Limb (tissue), 2 donors: ENCODE results near the gene MTA3.

ENCODE experiments used
- DNase-seq, 2 donors: peaks; one replicate each; pipeline ENCODE4 v3.0.0-alpha.2; 2016; ENCODE audit errors: extremely low spot score in 2 of 2

Gene MTA3

GRCh38 chr2:42659609-42660008 is 91.2 kb downstream of the MTA3 start:
- no peak for DNase-seq

GRCh38 chr2:42663106-42663780 is 94.8 kb downstream of the MTA3 start:
- DNase-seq = peak; percentile 77 to 79

DNA sequence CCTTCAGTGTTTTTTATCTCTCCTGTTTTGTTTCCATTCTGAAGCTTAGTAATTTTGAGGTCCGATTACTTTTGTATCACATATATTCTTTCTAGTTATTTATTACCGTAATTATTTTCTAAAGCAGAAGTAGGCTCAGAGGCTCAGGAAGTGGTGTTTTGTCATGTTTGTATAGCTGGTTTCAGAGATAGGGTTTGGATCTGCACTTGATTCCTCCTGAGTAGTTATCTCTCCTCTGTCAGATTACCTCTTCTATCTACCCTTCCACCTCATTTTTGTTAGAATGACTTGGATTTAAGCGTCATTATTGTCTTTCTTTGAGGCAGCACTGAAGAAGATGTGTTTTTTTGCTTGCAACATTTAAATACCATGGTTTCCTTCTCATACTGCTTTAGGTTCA is 95.4 kb downstream of the MTA3 start:
- DNase-seq = no peak

- no peak for DNase-seq
Measured at GRCh38 chr2:42673989-42674579, 105.7 kb downstream of the MTA3 start.

DNA sequence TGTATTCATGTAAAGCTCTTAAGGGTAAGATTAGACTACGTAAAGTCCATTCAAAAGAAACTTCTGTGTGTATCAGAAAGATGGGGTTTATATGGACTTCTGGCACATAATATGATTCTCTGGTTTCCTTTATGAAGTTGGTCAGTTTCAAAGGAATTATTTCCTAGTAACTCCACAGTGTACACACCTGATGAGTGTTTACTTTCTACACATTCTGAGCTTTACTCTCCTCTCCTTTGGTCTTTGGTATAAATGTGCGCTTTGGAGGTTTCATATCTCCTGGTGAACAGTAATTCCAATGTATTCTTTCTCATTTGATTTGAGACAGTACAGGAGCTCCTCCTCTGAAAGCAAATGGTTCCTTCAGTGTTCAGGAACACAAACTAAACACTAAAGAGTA is 107.4 kb downstream of the MTA3 start:
- no peak for DNase-seq

GRCh38 chr2:42685303-42685702 is 116.9 kb downstream of the MTA3 start:
- DNase-seq = no peak

- no peak for DNase-seq
Measured at GRCh38 chr2:42693013-42693615, 124.7 kb downstream of the MTA3 start.

DNA sequence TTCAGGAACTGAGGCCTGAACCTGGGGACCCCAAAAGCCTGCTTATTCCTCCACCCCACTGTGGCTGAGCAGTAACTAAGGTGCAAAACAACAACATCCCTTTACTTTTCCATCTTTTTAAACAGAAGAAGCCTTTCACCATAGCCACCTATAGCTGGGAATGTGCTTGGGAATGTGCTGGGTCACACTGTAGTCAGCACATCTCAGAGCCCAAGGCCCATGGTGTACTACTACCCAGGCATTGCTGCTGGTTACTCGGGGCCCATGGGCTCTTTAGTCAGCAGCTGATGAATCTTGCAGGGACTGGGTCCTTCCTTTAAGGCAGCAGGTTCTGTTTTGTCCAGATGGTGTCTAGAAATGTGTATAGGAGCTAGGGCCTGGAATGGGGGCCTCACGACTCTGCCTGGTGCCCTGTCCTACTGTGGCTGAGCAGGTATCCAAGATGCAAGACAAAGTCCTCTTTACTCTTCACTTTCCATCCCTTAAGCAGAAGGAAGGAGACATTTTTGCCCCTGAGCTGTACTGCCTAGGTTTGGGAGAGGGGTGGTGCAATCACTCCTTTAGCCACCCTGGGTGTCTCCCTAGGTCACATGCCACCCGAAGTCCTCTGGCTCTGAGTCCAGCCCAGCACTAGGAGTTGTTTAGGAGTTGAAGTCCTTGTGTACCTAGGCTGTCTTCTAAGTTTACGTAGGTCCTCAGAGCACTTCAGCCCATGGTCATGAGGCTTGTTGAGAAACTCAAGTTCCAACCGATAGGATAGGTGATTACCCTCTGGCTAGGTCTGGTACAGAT is 125.5 kb downstream of the MTA3 start:
- DNase-seq = no peak

DNA sequence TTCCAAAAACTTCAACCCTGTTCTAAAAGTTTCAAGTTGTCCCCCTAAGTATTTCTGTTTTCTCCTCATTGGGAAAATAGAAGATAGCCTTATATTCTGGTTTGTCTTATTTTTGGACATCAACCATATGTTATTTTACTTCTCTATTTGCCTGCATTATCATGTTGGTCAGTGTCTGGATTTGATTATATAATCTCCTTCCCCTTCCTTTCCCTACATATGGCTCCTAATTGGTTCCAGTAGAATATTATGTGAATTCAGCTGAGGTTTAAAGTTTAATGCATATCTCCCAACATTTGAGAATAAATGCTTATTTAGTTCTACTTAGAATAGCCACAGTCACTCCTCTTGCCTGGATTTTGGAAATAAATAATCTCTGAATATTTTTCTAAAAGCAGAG is 128.6 kb downstream of the MTA3 start:
- DNase-seq = no peak

GRCh38 chr2:42698940-42699339 is 130.5 kb downstream of the MTA3 start:
- DNase-seq = no peak

DNA sequence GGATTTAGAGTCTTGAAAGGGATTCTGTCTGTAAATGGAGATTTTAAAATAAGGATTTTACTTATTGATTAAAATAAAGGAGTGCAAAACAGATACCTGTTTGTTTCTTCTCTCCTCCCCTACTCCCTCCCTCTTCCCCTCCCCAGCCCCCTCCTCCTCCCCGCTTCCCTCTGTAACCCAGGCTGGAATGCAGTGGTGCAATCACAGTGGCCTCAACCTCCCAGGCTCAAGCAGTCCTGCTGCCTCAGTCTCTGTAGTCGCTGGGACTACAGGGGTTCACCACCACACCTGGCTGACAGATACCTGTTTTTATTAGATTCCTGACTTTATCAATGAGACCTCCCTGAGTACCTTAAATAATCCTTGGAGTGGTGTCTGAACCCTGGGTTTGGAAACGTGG is 138.4 kb downstream of the MTA3 start:
- DNase-seq = no peak

DNA sequence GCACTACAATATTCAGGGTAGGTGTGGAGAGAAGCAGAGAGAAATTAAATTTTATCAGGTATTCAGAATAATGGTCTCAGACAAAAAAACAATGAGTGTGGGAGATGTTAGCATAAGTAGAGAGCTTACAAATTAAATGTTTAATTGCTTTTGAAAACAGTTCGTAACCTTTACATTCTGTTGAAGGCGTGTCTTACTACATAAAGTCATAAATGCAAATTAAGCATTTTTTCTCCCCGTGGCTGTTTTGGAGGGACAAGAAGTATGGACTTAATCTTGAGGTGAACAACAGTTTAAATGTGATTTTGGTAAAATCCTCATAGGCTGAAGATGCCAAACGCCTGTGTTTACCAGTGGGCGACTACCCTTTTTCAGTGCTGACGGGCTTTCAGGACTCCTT is 139.7 kb downstream of the MTA3 start:
- no peak for DNase-seq

- DNase-seq = no peak
Measured at GRCh38 chr2:42711896-42712295, 143.5 kb downstream of the MTA3 start.

DNA sequence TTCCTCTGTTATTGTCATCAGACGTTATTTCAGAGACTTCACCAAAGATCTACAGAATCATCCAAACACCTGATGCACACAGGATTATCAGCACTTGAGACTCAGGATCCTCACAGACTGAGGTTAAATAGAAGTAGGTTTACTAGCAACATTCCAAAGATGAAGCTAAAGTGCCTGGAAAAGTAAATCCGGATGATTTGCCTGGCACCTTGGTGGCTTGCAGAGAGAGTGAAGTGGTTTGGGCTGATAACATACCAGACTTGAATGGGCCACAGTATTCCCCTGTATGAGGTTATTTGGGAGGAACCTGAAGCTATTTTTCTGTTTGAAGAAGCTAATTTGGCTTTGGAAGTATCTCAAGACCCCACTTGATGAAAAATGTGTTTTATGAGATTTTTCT is 144.5 kb downstream of the MTA3 start:
- DNase-seq = no peak

DNA sequence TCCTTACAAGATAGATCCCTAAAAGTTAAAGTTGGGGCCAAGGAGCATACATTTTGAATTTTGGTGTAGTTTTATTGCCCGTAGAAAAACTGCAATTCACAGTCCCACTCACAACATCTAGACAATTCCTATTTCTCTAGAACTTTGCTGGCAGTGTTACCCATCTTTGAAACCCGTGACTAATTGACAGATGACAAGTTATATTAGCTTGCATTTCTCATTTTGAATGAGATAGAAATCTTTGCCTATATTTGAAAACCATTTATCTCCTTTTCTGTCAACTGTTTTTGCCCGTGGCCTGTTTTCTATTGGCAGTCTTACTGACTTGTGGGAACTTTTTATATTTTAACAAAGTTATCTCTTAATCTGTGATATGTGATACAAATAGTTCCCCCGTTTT is 145.5 kb downstream of the MTA3 start:
- DNase-seq = no peak

DNA sequence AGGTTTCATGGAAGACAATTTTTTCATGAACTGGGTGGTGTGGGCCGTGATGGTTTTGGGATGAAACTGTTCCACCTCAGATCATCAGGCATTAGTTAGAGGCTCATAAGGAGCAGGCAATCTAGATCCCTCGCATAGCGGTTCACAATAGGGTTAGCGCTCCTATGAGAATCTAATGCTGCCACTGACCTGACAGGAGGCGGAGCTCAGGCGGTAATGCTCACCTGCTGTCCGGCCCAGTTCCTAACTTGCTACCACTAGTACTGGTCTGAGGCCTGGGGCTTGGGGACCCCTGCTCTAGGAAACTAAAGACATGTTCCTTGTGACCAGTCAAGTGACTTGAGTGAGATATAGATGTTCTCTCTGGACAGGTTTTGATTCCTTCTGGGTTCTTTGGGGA is 146.3 kb downstream of the MTA3 start:
- DNase-seq = no peak

DNA sequence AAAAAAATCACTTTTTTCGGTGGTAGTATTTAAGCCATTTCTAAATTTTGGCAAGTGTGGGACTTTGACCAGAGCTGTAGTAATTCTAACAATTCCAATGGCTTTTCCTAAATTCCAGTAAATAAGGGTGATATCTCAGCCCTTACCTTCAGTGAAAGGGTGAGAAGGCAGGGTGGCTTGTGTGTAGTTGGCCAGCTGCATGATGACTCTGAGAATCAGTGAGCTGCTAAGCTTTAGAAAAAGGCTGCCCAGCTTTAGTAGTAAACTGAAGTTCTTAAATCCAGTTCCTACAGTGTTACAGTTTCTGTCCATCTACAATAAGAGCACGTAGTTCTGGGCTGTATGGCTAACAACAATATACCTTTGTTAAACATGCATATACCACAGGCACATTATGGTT is 153.5 kb downstream of the MTA3 start:
- DNase-seq = no peak

- no peak for DNase-seq
Measured at GRCh38 chr2:42722320-42723190, 154.1 kb downstream of the MTA3 start.

GRCh38 chr2:42723465-42723864 is 155.0 kb downstream of the MTA3 start:
- no peak for DNase-seq

- DNase-seq = no peak
Measured at GRCh38 chr2:42724886-42725285, 156.5 kb downstream of the MTA3 start.

GRCh38 chr2:42725657-42726056 is 157.2 kb downstream of the MTA3 start:
- no peak for DNase-seq
